ENCODE data around the gene UBE2H.

DNA sequence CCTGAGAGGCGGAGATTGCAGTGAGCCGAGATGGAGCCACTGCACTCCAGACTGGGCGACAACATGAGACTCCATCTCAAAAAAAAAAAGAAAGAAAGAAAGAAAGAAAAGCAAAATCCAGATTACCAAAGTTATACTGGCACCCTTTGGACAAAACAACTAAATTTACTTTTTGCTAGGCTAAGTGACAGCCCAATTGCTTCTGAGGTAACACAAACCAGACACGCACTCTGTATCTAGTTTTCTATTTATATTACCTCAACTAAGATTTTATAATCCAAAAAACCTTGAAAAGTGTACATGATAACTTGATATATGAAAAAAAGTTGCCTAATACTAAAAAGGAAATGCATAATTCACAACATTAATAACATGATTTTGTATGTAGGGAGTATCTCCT lies 12.9 kb downstream of the UBE2H start:
- TF ChIP-seq POLR2A (IDR thresholded peaks at IDR 0.05), result no peak
- no peak for TF ChIP-seq CTCF (IDR thresholded peaks at IDR 0.05)
- no peak for TF ChIP-seq POLR2AphosphoS5 (IDR thresholded peaks at IDR 0.05; ENCODE audit: insufficient read depth in 1 of 2, low read depth in 1 of 2)
